Measurements from ENCODE around the gene LRRC63.
"Not testable (repeated sequence)": the region's sequence is repeated elsewhere in the genome, so short reads cannot be mapped to it uniquely, and the experiment has no call there.

The LRRC63 gene

DNA sequence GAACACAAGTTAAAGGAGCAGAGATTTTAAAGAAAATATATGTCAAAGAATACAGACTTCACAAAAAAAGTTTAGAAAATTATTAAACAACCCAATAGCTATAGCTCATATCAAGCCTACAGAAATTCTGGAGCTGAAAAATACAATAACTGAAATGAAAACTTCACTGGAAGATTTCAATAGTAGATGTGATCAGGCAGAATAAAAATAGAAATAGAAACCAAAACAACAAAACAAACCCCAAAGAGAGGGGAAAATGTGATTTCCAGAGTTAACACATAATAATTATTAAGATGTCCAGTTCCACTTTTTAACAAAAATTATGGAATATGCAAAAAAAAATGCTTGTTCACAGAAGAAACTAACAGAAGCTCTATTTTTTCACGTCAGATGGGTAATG, 23.6 kb downstream of the LRRC63 start:
- no peak for DNase-seq (ENCODE audit: low read depth)

GRCh38 chr13:46265292-46265691, 53.6 kb downstream of the LRRC63 start:
- DNase-seq (ENCODE audit: low read depth): no peak

DNA sequence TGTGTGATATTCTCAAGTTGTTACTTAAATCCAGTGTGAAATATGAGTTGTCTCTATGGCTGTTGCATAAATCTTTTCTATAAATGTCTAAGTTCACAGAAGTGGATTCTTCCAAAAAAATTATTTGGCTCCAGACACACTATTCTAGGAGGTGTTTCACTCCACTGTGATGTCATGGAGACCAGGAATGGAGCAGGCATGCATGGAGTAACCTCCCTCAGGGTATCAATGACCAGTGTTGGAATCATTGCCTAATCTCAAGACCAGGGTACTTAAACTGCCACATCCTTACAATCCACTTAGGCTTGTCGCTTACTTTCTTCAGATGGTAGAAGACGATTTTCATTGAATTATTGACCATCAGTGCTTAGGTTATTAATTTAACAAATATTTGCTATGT, 55.4 kb downstream of the LRRC63 start:
- no peak for DNase-seq (ENCODE audit: low read depth)

DNA sequence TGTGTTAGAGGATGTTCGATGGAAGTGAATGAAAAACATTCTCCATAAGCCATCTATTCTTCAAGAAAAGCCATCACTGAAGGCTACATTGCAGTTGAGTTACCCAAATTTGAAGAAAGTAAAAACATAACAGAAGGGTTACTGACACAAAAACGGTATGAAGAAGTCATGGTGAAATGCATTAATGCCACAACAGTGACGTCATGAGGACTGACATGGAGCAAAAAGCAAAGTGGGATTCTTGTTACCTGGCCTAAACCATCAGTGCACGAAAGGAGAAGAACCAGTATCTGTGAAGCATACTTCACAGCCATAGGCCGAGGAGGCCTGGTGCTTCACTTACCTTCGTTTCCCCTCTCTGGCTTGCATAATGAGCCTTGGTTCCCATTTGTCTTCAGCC, 58.7 kb downstream of the LRRC63 start:
- DNase-seq (ENCODE audit: low read depth): no peak

DNA sequence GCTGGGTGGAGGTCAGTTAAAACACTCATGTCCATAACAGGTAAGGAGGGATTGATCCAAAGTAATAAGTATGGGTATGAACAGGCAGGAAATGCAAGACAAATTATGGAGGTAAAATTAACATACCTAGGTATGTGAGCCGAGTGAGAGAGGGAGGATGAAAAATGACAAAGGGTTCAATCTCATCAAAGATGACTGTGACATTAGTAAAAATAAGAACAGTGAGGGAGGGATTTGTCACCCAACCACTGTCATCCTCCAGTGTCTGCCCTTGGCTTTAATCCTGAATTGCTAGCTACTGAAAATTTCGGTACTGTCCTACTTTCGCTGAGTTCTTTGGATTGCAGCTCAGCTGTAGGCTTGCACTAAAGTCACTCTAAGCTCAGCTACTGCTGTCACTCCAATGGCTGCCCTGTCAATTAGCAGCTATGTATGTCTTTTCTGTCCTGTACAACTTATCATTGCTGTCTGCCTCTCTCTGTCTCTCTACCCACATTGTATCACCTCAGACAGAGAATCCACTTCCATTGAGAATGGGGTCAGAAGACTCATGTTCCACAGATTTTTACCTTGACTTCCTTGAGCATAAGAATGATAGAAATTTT, 62.5 kb downstream of the LRRC63 start:
- DNase-seq (ENCODE audit: low read depth): no peak

DNA sequence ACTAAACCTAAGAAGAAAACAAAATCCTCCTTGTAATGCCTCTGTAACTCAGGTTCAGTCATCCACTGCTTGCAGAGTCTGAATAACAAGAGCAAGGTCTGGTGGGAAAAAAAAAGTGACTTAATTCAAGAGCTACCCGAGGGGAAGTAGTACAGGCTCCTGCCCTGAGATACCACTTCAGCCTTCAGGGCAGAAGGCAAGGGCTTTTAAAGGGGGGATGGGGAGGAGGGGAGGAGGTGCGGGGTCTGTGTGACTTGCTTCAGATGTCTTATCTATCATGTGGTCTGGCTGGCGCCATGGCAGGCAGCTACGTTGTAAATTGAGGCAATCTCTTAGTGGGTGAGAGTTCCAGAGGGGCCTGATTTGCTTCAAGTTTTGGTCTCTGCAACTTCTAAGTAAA, 66.7 kb downstream of the LRRC63 start:
- DNase-seq (ENCODE audit: low read depth): no peak

GRCh38 chr13:46281779-46282178, 70.1 kb downstream of the LRRC63 start:
- DNase-seq (ENCODE audit: low read depth): no peak

DNA sequence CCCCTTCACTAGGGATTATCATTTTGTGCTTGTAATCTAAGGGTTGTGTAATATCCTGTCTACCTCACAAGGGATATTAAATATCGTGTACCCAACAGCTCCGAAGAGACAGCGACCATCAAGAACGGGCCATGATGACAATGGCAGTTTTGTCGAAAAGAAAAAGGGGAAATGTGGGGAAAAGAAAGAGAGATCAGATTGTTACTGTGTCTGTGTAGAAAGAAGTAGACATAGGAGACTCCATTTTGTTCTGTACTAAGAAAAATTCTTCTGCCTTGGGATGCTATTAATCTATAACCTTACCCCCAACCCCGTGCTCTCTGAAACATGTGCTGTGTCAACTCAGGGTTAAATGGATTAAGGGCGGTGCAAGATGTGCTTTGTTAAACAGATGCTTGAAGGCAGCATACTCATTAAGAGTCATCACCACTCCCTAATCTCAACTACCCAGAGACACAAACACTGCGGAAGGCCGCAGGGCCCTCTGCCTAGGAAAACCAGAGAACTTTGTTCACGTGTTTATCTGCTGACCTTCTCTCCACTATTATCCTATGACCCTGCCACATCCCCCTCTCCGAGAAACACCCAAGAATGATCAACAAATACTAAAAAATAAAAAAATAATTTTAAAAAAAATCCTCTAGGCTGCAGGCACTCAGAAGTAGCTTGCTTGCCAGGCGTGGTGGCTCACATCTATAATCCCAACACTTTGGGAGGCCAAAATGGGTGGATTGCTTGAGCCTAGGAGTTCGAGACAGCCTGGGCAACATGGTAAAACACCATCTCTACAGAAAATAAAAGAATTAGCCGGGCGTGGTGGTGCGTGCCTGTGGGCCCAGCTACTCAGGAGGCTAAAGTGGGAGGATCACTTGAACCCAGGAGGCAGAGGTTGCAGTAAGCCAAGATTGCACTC, 72.4 kb downstream of the LRRC63 start:
- DNase-seq (ENCODE audit: low read depth): not testable (repeated sequence)

DNA sequence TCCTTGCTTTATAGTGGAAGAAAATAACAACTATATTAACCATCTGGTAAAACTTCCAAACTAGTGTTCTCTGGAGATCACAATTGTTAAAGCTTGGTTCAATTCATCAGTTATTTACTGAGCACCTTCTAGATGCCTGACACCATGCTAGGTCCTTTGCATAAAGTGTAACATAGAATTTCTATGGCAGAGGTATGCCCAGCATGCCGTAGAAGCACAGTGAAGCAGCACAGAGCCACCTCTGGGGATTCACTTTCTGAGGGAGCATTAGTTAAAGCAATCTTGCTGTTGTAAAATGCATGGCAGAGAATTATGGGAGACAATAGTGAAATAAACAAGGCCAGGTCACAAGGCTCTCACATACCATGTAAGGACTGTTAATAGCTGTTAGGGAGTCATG, 75.2 kb downstream of the LRRC63 start:
- DNase-seq (ENCODE audit: low read depth): no peak

- DNase-seq (ENCODE audit: low read depth): peak; percentile 31
Measured at GRCh38 chr13:46288570-46289259, 77.0 kb downstream of the LRRC63 start.

DNA sequence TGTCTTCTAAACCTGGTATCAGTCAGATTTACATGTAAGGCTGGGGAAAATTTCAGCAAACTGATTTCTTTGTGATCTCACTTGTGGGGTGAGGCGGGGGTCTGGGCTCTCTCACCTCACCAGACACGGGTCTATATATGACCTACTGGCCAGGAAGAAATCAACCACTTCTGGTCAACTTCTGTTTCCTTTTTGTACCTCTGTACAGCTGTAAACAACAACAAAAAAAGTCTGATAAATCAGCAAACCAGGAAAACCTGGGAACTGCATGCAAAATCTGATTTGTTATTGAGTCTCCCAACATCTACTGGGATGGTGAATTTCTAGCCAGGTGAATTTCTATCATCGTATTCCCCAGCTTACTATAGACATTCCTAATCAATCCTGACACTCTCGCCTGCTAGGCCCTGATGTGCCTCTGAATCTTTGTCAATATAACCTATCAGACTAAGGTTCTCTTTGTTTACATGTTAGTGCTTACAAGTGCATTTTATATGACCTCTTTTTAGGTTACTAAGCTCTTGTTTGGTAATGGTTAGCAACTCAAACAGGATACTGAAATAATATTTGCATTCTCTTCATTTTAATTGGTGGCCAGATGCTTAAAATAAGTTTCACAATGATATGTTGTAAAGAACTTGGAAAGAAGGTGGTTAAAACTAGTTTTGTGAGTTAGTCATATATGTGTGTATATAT, 77.7 kb downstream of the LRRC63 start:
- peak; percentile 16 for DNase-seq (ENCODE audit: low read depth)

DNA sequence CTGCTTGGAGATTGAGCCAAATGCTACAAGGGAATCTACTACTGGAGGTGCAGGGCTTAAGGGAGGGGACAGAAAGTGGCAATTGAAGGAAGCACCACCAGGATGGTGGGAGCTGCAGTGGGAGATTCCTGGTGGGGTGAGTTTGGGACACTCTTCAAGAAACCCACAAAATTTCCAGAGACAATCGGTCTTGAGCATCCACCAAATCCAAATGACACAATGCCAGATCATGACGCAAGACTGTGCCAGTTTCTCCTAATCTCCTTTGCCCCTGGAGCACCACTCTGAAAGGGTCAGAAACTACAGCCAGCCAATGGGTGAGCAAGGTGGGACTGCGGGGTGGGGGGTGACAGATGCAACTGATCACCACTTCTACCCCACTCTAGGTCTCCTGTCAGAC, 78.7 kb downstream of the LRRC63 start:
- DNase-seq (ENCODE audit: low read depth): no peak

- DNase-seq (ENCODE audit: low read depth): no peak
Measured at GRCh38 chr13:46293436-46293835, 81.7 kb downstream of the LRRC63 start.

- peak; percentile 92 for DNase-seq (ENCODE audit: low read depth)
Measured at GRCh38 chr13:46295491-46296114, 83.9 kb downstream of the LRRC63 start.

DNA sequence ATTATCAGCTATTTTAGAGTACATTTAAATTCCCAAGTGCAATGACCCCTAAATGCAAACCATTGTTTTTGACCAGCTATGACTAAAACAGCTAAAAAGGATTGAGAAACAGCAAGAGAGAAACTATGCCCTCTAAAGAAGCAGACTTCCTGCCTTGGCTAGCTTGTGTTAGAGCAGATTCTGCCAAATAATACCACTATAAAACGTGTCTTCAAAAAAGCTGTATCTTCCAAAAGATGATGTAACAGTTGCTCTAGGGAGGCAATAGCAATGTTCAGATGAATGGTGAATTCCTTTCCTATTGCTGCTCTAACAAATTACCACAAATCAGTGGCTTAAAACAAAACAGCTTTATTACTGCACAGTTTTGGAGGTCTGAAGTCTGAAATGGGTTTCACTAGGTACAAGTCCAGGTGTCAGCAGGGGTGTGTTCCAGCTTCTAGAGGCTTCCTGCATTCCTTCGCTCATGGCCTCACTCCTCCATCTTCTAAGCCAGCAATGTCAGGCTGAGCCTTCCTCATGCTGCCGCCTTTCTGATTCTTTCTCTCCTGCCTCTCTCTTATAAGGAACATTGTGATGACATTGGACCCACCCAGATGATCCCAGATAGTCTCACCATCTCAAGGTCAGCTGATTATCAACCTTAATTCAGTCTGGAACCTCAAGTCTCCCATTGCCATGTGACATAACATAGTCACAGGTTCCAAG, 84.5 kb downstream of the LRRC63 start:
- peak; percentile 97 for DNase-seq (ENCODE audit: low read depth)

- DNase-seq (ENCODE audit: low read depth): peak; percentile 86
Measured at GRCh38 chr13:46296921-46297320, 85.2 kb downstream of the LRRC63 start.

GRCh38 chr13:46297361-46297811, 85.7 kb downstream of the LRRC63 start:
- DNase-seq (ENCODE audit: low read depth): no peak

DNA sequence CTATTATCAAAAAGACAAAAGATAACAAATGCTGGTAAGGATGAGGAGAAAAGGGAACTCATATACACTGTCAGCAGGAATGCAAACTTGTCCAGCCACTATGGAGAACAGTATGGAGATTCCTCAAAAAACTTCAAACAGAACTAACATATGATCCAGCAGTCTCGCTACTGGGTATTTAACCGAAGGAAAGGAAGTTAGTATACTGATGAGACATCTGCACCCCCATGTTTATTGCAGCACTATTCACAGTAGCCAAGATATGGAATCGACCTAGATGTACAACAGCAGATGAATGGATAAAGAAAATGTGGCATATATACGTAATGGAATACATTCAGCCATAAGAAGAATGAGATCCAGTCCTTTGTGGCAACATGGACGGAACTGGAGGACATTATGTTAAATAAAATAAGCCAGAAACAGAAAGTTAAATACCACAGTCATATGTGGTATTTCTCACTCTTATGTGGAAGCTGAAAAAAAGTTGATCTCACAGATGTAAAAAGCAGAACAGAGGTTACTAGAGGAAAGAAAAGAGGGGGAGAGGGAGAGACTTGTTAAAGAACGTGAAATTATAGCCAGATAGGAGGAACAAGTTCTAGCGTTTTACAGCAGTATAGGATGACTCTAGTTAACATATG, 92.1 kb downstream of the LRRC63 start:
- DNase-seq (ENCODE audit: low read depth): no peak

DNA sequence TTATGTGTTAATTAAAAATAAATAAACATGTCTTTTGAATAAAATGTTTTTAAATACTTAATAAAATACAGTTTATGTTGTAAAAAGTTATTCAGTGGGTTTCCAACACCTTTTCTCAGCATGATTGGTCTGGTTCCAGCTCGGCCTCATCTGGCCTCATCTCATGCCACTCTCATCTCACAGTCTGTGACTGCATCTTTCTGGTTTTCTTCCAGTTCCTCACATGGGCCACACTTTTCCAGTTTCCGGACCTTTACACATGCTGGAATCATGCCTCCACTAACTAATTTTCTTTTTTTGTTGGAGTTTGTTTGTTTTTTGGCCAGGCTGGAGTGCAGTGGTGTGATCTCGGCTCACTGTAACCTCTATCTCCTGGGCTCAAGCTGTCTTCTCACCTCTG, 92.8 kb downstream of the LRRC63 start:
- DNase-seq (ENCODE audit: low read depth): no peak

GRCh38 chr13:46307554-46307953, 95.8 kb downstream of the LRRC63 start:
- DNase-seq (ENCODE audit: low read depth): no peak

DNA sequence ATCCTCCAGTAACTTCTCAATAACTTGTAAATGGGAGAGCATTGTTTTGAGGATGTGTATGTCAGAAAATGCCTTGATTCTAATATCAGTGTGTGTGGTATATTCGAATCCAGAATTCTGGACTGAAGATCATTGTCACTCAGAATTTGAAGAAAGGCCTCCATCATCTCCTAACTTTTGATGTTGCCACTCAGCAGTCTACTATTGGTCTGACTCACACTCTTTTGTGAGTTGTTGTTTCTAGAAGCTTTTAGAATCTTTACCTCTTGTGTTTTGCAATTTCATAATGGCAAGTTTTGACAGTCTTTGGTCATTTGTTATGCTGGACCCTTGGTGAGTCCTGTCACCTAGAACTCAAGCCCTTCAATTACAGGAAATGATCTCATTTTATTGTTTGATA, 98.3 kb downstream of the LRRC63 start:
- no peak for DNase-seq (ENCODE audit: low read depth)
